NB4 (cell line): ENCODE measurements around the gene F7.

Source experiments
- DNase-seq: peaks from one replicate; pipeline ENCODE4 v3.0.0; 2010; ENCODE audit warnings: low read depth
- H3K4me3 ChIP-seq: one replicate; pipeline ENCODE4 v1.5.1; 2011; ENCODE audit warnings: mild to moderate bottlenecking, low read depth, low read length, moderate library complexity
- CTCF ChIP-seq: IDR thresholded peaks from one replicate; pipeline ENCODE4 v1.5.1; 2012; ENCODE audit warnings: low read depth, low read length
- MAX ChIP-seq: IDR thresholded peaks from 2 replicates; pipeline ENCODE4 v1.6.1; 2011; ENCODE audit warnings: low read depth, low read length
- MYC ChIP-seq: IDR thresholded peaks from 2 replicates; pipeline ENCODE4 v1.6.1; 2011; ENCODE audit warnings: low read depth, low read length
- POLR2A ChIP-seq: IDR thresholded peaks from 2 replicates; pipeline ENCODE4 v1.6.1; 2011; ENCODE audit warnings: mild to moderate bottlenecking; ENCODE audit not compliant: insufficient read length; ENCODE audit errors: extremely low read depth

Gene F7

GRCh38 chr13:113087923-113088690, 17.5 kb upstream of the F7 start:
- H3K4me3 ChIP-seq = no peak overlapping the region
- no peak for DNase-seq
- no peak for TF ChIP-seq MYC
- no peak for TF ChIP-seq CTCF
- TF ChIP-seq MAX = no peak
- TF ChIP-seq POLR2A = no peak

GRCh38 chr13:113088691-113089020, 16.9 kb upstream of the F7 start:
- H3K4me3 ChIP-seq = no peak overlapping the region
- no peak for TF ChIP-seq POLR2A
- TF ChIP-seq MAX = no peak
- TF ChIP-seq MYC = no peak
- TF ChIP-seq CTCF = no peak
- DNase-seq = no peak

- TF ChIP-seq CTCF (no peak), MAX (no peak), MYC (no peak), POLR2A (no peak)
- DNase-seq = no peak
- no peak overlapping the region for H3K4me3 ChIP-seq
Observed at GRCh38 chr13:113089693-113090414, 15.7 kb upstream of the F7 start.

GRCh38 chr13:113090415-113090770, 15.2 kb upstream of the F7 start:
- TF ChIP-seq POLR2A (no peak), MYC (no peak), CTCF (no peak), MAX (no peak)
- H3K4me3 ChIP-seq = no peak overlapping the region
- DNase-seq = no peak

GRCh38 chr13:113090806-113091205, 14.8 kb upstream of the F7 start:
- TF ChIP-seq MYC (no peak), CTCF (no peak), MAX (no peak)
- H3K4me3 ChIP-seq = no peak overlapping the region
- DNase-seq = no peak
